ENCODE data around the gene LFNG. TPM values are rescaled to one million over a fixed set of nuclear protein-coding genes. Genes with fewer than 3 reads are reported as not detected.

LFNG gene
- total and polyA plus RNA-seq, 9 of the 15 experiments (the other 6 are each of a cell fraction or from before 2014, with no cell fraction given): 0.03 to 0.89 (median 0.25) TPM; not detected in 1

DNA sequence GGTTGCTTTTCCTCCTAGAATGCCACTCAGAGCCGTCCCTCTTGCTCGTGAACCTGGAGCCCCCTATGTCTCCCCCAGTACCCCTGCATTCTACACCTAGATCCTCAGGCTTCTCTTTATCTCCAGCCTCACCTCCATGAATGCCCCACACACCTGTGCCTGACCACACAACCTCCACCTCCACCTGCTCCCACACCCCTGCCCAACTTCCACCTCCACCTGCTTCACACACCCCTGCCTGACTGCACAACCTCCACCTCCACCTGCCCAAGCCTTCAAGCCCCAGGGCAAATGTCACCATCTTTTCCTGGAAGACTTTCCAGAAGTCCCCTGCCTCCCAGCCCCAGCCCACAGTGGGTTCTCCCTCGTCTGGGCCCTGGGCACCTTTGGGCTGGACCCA is 6.9 kb upstream of the LFNG start:
- no TSS peak for BruUV-seq (replicated peaks)
- no peak overlapping the region for H3K4me3 ChIP-seq
- H3K9me3 ChIP-seq (replicated peaks; ENCODE audit: control insufficient read depth, insufficient read depth, low read depth, low read length): no peaks in the 10 kb centered on the region
- no peak overlapping the region for H3K27ac ChIP-seq (ENCODE audit: extremely low read depth, low read depth, low read length)
- H3K9me1 ChIP-seq (ENCODE audit: control insufficient read depth, insufficient read depth, low read length): no peaks in the 10 kb centered on the region
- H3K79me2 ChIP-seq (ENCODE audit: control insufficient read depth, insufficient read depth, low read length): no peaks in the 10 kb centered on the region
- H4K20me1 ChIP-seq (replicated peaks; ENCODE audit: control insufficient read depth, insufficient read depth, low read length): no peaks in the 10 kb centered on the region; the same call in 1 of the 2 replicates
- DNase-seq (ENCODE audit: extremely low read depth in 1 of 4, low spot score in 3 of 4): no peak
- in situ Hi-C loops (cut with MboI) (no loop called here), intact Hi-C loops (cut with micrococcal nuclease) (no loop called here)
- no peak for TF ChIP-seq RUNX1 (IDR thresholded peaks at IDR 0.05; ENCODE audit: low read depth)
- FAIRE-seq: no peak
- peaks cover 4 to 68% of the 10 kb centered on the region in 2 experiments; a peak in 4 of 5 replicates for H3K4me1 ChIP-seq (replicated peaks in 1 of 2; ENCODE audit: control insufficient read depth in 2 of 2, insufficient read depth in 2 of 2, low read length in 2 of 2)
- H3K4me2 ChIP-seq (ENCODE audit: insufficient read depth, low read length): no peak overlapping the region
- H3K36me3 ChIP-seq (ENCODE audit: control insufficient read depth, insufficient read depth, low read length): no peaks in the 10 kb centered on the region
- ChIA-PET POLR2A (no interaction called here), CTCF (ENCODE audit: low intra/inter-chr PET ratio) (no interaction called here)
- H2AFZ ChIP-seq (ENCODE audit: low read depth, low read length): no peak overlapping the region
- ATAC-seq: no peak
- no peak overlapping the region; a peak in 1 of 4 replicates for H3K9ac ChIP-seq (ENCODE audit: insufficient read depth in 1 of 2, low read depth in 2 of 2, low read length in 2 of 2)
- H3K27me3 ChIP-seq (ENCODE audit: control insufficient read depth in 2 of 2, insufficient read depth in 2 of 2, low read length in 2 of 2): peaks cover 0 to 32% of the 10 kb centered on the region in 2 experiments; a peak in 2 of 5 replicates
- WGBS (ENCODE audit: insufficient coverage, low coverage, missing lambda C conversion rate): 3% methylated on average over 3 of the region's 3 CpGs

DNA sequence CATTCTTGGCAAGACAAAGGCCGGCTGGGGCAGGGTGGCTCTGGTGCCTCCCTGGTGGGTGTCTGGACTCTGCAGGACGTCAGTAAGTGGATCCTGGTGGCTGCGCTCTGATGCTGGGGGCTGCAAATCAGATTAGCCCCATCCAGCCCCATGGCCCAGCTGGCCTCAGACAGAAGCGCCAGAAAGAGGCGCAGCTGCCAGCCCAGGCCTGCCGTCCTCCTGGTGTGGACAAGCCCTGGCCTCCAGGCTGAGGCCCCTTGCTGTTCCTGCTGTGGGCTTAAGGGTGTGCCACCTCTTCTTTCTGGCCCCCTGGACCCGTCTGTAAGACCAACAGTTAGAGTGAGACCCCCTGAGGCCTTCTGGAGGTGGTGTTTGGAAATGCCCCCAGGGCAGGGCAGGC is 5.9 kb upstream of the LFNG start:
- no peak for FAIRE-seq
- WGBS (ENCODE audit: insufficient coverage, low coverage, missing lambda C conversion rate): 1% methylated on average over 7 of the region's 7 CpGs
- in situ Hi-C loops (cut with MboI): no loop called here

More for the DNA sequence above, 5.9 kb upstream of the LFNG start:
- ATAC-seq (no peak), DNase-seq (ENCODE audit: extremely low read depth in 1 of 4, low spot score in 3 of 4) (no peak)
- Histone ChIP-seq H3K36me3 (ENCODE audit: control insufficient read depth, insufficient read depth, low read length) (no peaks in the 10 kb centered on the region), H3K27ac (ENCODE audit: extremely low read depth, low read depth, low read length) (no peak overlapping the region), H3K4me1 (replicated peaks in 1 of 2; ENCODE audit: control insufficient read depth in 2 of 2, insufficient read depth in 2 of 2, low read length in 2 of 2) (peaks cover 4 to 69% of the 10 kb centered on the region in 2 experiments; a peak in 4 of 5 replicates), H3K27me3 (ENCODE audit: control insufficient read depth in 2 of 2, insufficient read depth in 2 of 2, low read length in 2 of 2) (peaks cover 0 to 28% of the 10 kb centered on the region in 2 experiments; a peak in 2 of 5 replicates), H3K9ac (ENCODE audit: insufficient read depth in 1 of 2, low read depth in 2 of 2, low read length in 2 of 2) (peak overlapping the region in 1 of 2 experiments; percentile 28; a peak in 1 of 4 replicates), H3K4me3 (no peak overlapping the region), H3K79me2 (ENCODE audit: control insufficient read depth, insufficient read depth, low read length) (no peaks in the 10 kb centered on the region), H3K9me3 (replicated peaks; ENCODE audit: control insufficient read depth, insufficient read depth, low read depth, low read length) (no peaks in the 10 kb centered on the region), H2AFZ (ENCODE audit: low read depth, low read length) (no peak overlapping the region), H3K4me2 (ENCODE audit: insufficient read depth, low read length) (no peak overlapping the region), H3K9me1 (ENCODE audit: control insufficient read depth, insufficient read depth, low read length) (no peaks in the 10 kb centered on the region), H4K20me1 (replicated peaks; ENCODE audit: control insufficient read depth, insufficient read depth, low read length) (no peaks in the 10 kb centered on the region; the same call in 1 of the 2 replicates)
- POLR2A ChIA-PET: no interaction called here
- BruUV-seq (replicated peaks): no TSS peak
- intact Hi-C loops (cut with micrococcal nuclease): no loop called here
- TF ChIP-seq TAF9B (IDR thresholded peaks at IDR 0.05; ENCODE audit: partially characterized antibody): no peak
- CTCF ChIA-PET (ENCODE audit: low intra/inter-chr PET ratio): no interaction called here
